NCI-H2107 treated with DMSO at 0.1 percent for 48 hours (cell line): Measurements from ENCODE around the gene EFCAB8.
"Not testable (repeated sequence)": the region's sequence is repeated elsewhere in the genome, so short reads cannot be mapped to it uniquely, and the experiment has no call there.

Experiments used
- DNase-seq: peaks from one replicate; lab custom pipeline; 2025; ENCODE audit not compliant: unreplicated experiment; lab: John Stamatoyannopoulos, UW

EFCAB8 gene

GRCh38 chr20:32839982-32840285 lies 18.8 kb upstream of the EFCAB8 start:
- DNase-seq, result no peak

- DNase-seq, result no peak
These were observed 17.5 kb upstream of the EFCAB8 start for GRCh38 chr20:32841174-32841573.

- no peak for DNase-seq
These were observed 17.1 kb upstream of the EFCAB8 start for GRCh38 chr20:32841632-32842031.

- no peak for DNase-seq
These were observed 15.8 kb upstream of the EFCAB8 start for GRCh38 chr20:32842688-32843524.

GRCh38 chr20:32845786-32846185 lies 12.9 kb upstream of the EFCAB8 start:
- no peak for DNase-seq

GRCh38 chr20:32846852-32847251 lies 11.9 kb upstream of the EFCAB8 start:
- DNase-seq, result no peak

- DNase-seq, result no peak
These were observed 10.8 kb upstream of the EFCAB8 start for GRCh38 chr20:32847964-32848363.

GRCh38 chr20:32848846-32849245 lies 9.9 kb upstream of the EFCAB8 start:
- no peak for DNase-seq

- DNase-seq, result no peak
These were observed 9.1 kb upstream of the EFCAB8 start for GRCh38 chr20:32849577-32849976.

- peak; percentile 73 for DNase-seq
These were observed 3.3 kb upstream of the EFCAB8 start for GRCh38 chr20:32855387-32855786.

GRCh38 chr20:32858189-32858588 lies 534 bp upstream of the EFCAB8 start:
- DNase-seq, result no peak

GRCh38 chr20:32861446-32861845 lies 2.7 kb downstream of the EFCAB8 start:
- no peak for DNase-seq

GRCh38 chr20:32869562-32869961 lies 10.8 kb downstream of the EFCAB8 start:
- DNase-seq, result no peak

GRCh38 chr20:32870526-32870925 lies 11.8 kb downstream of the EFCAB8 start:
- DNase-seq, result not testable (repeated sequence)

- DNase-seq, result no peak
These were observed 12.3 kb downstream of the EFCAB8 start for GRCh38 chr20:32870985-32871384.

- no peak for DNase-seq
These were observed 13.0 kb downstream of the EFCAB8 start for GRCh38 chr20:32871627-32872160.

- no peak for DNase-seq
These were observed 13.5 kb downstream of the EFCAB8 start for GRCh38 chr20:32872266-32872665.

GRCh38 chr20:32875673-32876072 lies 16.9 kb downstream of the EFCAB8 start:
- DNase-seq, result no peak

GRCh38 chr20:32877507-32877906 lies 18.8 kb downstream of the EFCAB8 start:
- DNase-seq, result no peak

- DNase-seq, result no peak
These were observed 20.1 kb downstream of the EFCAB8 start for GRCh38 chr20:32878820-32879219.

GRCh38 chr20:32879538-32879937 lies 20.8 kb downstream of the EFCAB8 start:
- no peak for DNase-seq

GRCh38 chr20:32880635-32881034 lies 21.9 kb downstream of the EFCAB8 start:
- no peak for DNase-seq

GRCh38 chr20:32883081-32883480 lies 24.4 kb downstream of the EFCAB8 start:
- DNase-seq, result no peak
